HepG2 (cell line): Measurements from ENCODE around the gene C11orf54. TPM values are rescaled to one million over a fixed set of nuclear protein-coding genes. Genes with fewer than 3 reads are reported as not detected.

Source experiments
- CREM ChIP-seq, 2 experiments: sonication (generic) in 1 of 2; formaldehyde crosslinking in 1 of 2; IDR thresholded peaks; 2 replicates each; pipeline versions ENCODE4 v1.4.0 to v1.6.1; 2016 to 2020; ENCODE audit warnings: antibody characterized with exemption in 1 of 2, mild to moderate bottlenecking in 1 of 2, missing genetic modification reagents in 1 of 2
- ELF3 ChIP-seq: IDR thresholded peaks from 2 replicates; pipeline ENCODE4 v1.6.1; 2016; ENCODE audit warnings: missing genetic modification reagents, missing compliant biosample characterization
- HDAC2 ChIP-seq: sonication (generic); formaldehyde crosslinking; IDR thresholded peaks from 2 replicates; pipeline ENCODE4 v1.4.0; 2020; ENCODE audit warnings: missing genetic modification reagents
- HOXD1 ChIP-seq: sonication (generic); formaldehyde crosslinking; IDR thresholded peaks from 2 replicates; pipeline ENCODE4 v1.5.0; 2020; ENCODE audit warnings: missing genetic modification reagents
- MIER2 ChIP-seq: IDR thresholded peaks from 2 replicates; pipeline ENCODE4 v1.6.1; 2016; ENCODE audit warnings: missing biosample characterization, missing genetic modification reagents
- NFE2L2 ChIP-seq: fragments of 150-350 bp; IDR thresholded peaks from 2 replicates; pipeline ENCODE4 v1.6.1; 2014; ENCODE audit warnings: low read length
- PAF1 ChIP-seq: IDR thresholded peaks from 2 replicates; pipeline ENCODE4 v1.6.1; 2016; ENCODE audit warnings: missing genetic modification reagents, missing compliant biosample characterization
- POGZ ChIP-seq: sonication (generic); formaldehyde crosslinking; IDR thresholded peaks from 2 replicates; pipeline ENCODE4 v1.4.0; 2020; ENCODE audit warnings: mild to moderate bottlenecking, missing genetic modification reagents
- RAD21 ChIP-seq: fragments of 450-650 bp; formaldehyde crosslinking; IDR thresholded peaks from 2 replicates; pipeline ENCODE4 v1.5.0; 2020; ENCODE audit warnings: mild to moderate bottlenecking
- RORA ChIP-seq: sonication (generic); formaldehyde crosslinking; IDR thresholded peaks from 2 replicates; pipeline ENCODE4 v1.5.0; 2020; ENCODE audit warnings: mild to moderate bottlenecking, missing genetic modification reagents, moderate library complexity
- SP140L ChIP-seq: sonication (generic); formaldehyde crosslinking; IDR thresholded peaks from 2 replicates; pipeline ENCODE4 v1.4.0; 2020; ENCODE audit warnings: missing genetic modification reagents, borderline replicate concordance
- TBX2 ChIP-seq: sonication (generic); formaldehyde crosslinking; IDR thresholded peaks from 2 replicates; pipeline ENCODE4 v1.5.0; 2020; ENCODE audit warnings: missing genetic modification reagents, mild to moderate bottlenecking, borderline replicate concordance
- ZBTB10 ChIP-seq: sonication (generic); formaldehyde crosslinking; IDR thresholded peaks from 2 replicates; pipeline ENCODE4 v1.4.0; 2020; ENCODE audit warnings: missing genetic modification reagents, borderline replicate concordance
- ZNF101 ChIP-seq: sonication (generic); formaldehyde crosslinking; IDR thresholded peaks from 2 replicates; pipeline ENCODE4 v1.4.0; 2020; ENCODE audit warnings: mild to moderate bottlenecking, low read depth, missing genetic modification reagents, borderline replicate concordance
- ZNF142 ChIP-seq: sonication (generic); formaldehyde crosslinking; IDR thresholded peaks from 2 replicates; pipeline ENCODE4 v1.4.0; 2020; ENCODE audit warnings: missing genetic modification reagents
- ZNF296 ChIP-seq: sonication (generic); formaldehyde crosslinking; conservative IDR thresholded peaks from 2 replicates; pipeline ENCODE4 v1.5.0; 2020; ENCODE audit warnings: mild to moderate bottlenecking, missing genetic modification reagents
- ZNF367 ChIP-seq: sonication (generic); formaldehyde crosslinking; IDR thresholded peaks from 2 replicates; pipeline ENCODE4 v1.4.0; 2020; ENCODE audit warnings: missing genetic modification reagents, borderline replicate concordance
- ZNF709 ChIP-seq: sonication (generic); formaldehyde crosslinking; IDR thresholded peaks from 2 replicates; pipeline ENCODE4 v1.5.0; 2020; ENCODE audit warnings: mild to moderate bottlenecking, missing genetic modification reagents
- ZNF772 ChIP-seq: sonication (generic); formaldehyde crosslinking; IDR thresholded peaks from 2 replicates; pipeline ENCODE4 v1.5.0; 2020; ENCODE audit warnings: mild to moderate bottlenecking, missing genetic modification reagents
- ZNF83 ChIP-seq: sonication (generic); formaldehyde crosslinking; IDR thresholded peaks from 2 replicates; pipeline ENCODE4 v1.4.0; 2020; ENCODE audit warnings: missing genetic modification reagents, mild to moderate bottlenecking, borderline replicate concordance
- polyA plus RNA-seq, 8 experiments: library from polyadenylated mRNA; depleted of rRNA in 3 of 8; stranded (reverse) in 7 of 8; unstranded in 1 of 8; fragments of >200 nt; fragmentation: Illumina TruSeq in 4 of 8; extraction: Trizol in 4 of 8; gene quantifications; 2 replicates each; pipeline versions ENCODE4 v1.2.1 to v1.2.3, GENCODE V29; 2011 to 2016; ENCODE audit warnings: low read depth in 4 of 8, missing spikeins in 1 of 8, mixed read lengths in 1 of 8; ENCODE audit not compliant: insufficient read depth in 1 of 8
- total RNA-seq, 5 experiments: library from RNA; depleted of rRNA; stranded (reverse); fragments of >200 nt; fragmentation: Illumina TruSeq; extraction: Trizol; gene quantifications; 2 replicates each; pipeline ENCODE4 v1.2.3, GENCODE V29; 2016; ENCODE audit warnings: low read depth in 1 of 5

Gene C11orf54
- total and polyA plus RNA-seq, 2 of the 13 experiments (the other 11 are each of a cell fraction or from before 2014, with no cell fraction given), result 42.7 to 50.1 TPM

GRCh38 chr11:93784145-93784934 lies 42.9 kb downstream of the C11orf54 start, which contains the start of gene MED17 (continued):
- no peak for TF ChIP-seq SP140L (CRISPR knock-in tag)
- TF ChIP-seq CREM (IDR thresholded peaks at IDR 0.05), result peak; percentile 66
- no peak for TF ChIP-seq CREM (CRISPR knock-in tag; IDR thresholded peaks at IDR 0.05)
- TF ChIP-seq ZBTB10 (CRISPR knock-in tag), result 0 out of 2 replicates have a peak, but pooled peaks have one; percentile 23
- no peak for TF ChIP-seq HOXD1 (CRISPR knock-in tag)
- TF ChIP-seq NFE2L2, result no peak
- TF ChIP-seq ZNF83 (CRISPR knock-in tag), result peak; percentile 40; the same call in 1 of the 2 replicates
- TF ChIP-seq HDAC2 (CRISPR knock-in tag), result peak; percentile 63; the same call in 1 of the 2 replicates
- TF ChIP-seq ZNF709 (CRISPR knock-in tag), result peak; percentile 50; the same call in 1 of the 2 replicates
- peak; percentile 84 for TF ChIP-seq ZNF772 (CRISPR knock-in tag)
- TF ChIP-seq MIER2 (CRISPR knock-in tag), result no peak
- peak; percentile 69 for TF ChIP-seq POGZ
- peak; percentile 45; the same call in 1 of the 2 replicates for TF ChIP-seq RAD21
- no peak for TF ChIP-seq ZNF101 (CRISPR knock-in tag)
- peak; percentile 64 for TF ChIP-seq ZNF142 (CRISPR knock-in tag)
- TF ChIP-seq TBX2 (CRISPR knock-in tag), result peak; percentile 33
- no peak for TF ChIP-seq ZNF367 (CRISPR knock-in tag)
- peak; percentile 65; the same call in 1 of the 2 replicates for TF ChIP-seq ELF3 (CRISPR knock-in tag)
- no peak for TF ChIP-seq ZNF296 (CRISPR knock-in tag)
- TF ChIP-seq RORA (CRISPR knock-in tag), result no peak
- no peak; the same call in 1 of the 2 replicates for TF ChIP-seq PAF1
